ENCODE results near the gene RDM1. TPM values are rescaled to one million over a fixed set of nuclear protein-coding genes. Genes with fewer than 3 reads are reported as not detected.

RDM1 gene
- total RNA-seq, 1 donor from 2014 or later = 4.2 TPM

- no peaks in the 10 kb centered on the region for H3K27me3 Mint-ChIP-seq
These were observed 17.0 kb downstream of the RDM1 start for GRCh38 chr17:35913609-35914008.

DNA sequence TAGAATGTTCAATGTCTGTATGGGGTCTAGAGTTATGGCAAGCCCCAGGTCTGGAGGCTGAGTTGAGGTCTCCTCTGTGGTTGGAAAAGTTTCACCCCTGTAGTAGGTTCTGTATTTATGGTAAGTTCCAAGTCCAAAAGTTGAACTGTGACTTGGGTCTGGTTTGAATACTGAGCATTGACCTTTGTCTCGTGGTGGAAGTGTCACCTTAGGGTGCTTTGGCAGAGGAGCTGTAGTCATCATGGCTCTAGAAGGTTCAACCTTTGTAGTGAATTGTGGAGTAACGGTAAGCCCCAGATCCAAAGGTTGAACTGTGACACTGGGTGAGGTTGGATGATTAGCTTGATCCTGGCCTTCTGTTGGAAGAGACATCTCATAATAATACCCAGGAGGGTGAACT, 17.6 kb downstream of the RDM1 start:
- Mint-ChIP-seq H3K4me3 (ENCODE audit: low read depth) (no peak overlapping the region), H3K9me3 (ENCODE audit: low read depth) (peaks cover 8% of the 10 kb centered on the region), H3K4me1 (ENCODE audit: low read depth) (no peaks in the 10 kb centered on the region), H3K27me3 (peaks cover 2% of the 10 kb centered on the region), H3K27ac (no peak overlapping the region), H3K36me3 (ENCODE audit: insufficient read depth) (peaks cover 2% of the 10 kb centered on the region)
- DNase-seq (ENCODE audit: low spot score, unreplicated experiment) = no peak
- TF ChIP-seq, protein P1, sequence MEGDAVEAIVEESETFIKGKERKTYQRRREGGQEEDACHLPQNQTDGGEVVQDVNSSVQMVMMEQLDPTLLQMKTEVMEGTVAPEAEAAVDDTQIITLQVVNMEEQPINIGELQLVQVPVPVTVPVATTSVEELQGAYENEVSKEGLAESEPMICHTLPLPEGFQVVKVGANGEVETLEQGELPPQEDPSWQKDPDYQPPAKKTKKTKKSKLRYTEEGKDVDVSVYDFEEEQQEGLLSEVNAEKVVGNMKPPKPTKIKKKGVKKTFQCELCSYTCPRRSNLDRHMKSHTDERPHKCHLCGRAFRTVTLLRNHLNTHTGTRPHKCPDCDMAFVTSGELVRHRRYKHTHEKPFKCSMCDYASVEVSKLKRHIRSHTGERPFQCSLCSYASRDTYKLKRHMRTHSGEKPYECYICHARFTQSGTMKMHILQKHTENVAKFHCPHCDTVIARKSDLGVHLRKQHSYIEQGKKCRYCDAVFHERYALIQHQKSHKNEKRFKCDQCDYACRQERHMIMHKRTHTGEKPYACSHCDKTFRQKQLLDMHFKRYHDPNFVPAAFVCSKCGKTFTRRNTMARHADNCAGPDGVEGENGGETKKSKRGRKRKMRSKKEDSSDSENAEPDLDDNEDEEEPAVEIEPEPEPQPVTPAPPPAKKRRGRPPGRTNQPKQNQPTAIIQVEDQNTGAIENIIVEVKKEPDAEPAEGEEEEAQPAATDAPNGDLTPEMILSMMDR (IDR thresholded peaks at IDR 0.05; ENCODE audit: unreplicated experiment) = no peak

More at GRCh38 chr17:35913609-35914008, 17.0 kb downstream of the RDM1 start:
- H3K4me3 Mint-ChIP-seq (ENCODE audit: low read depth) = no peak overlapping the region
- TF ChIP-seq, protein P1 (IDR thresholded peaks at IDR 0.05; ENCODE audit: unreplicated experiment) = no peak
- peaks cover 8% of the 10 kb centered on the region for H3K9me3 Mint-ChIP-seq (ENCODE audit: low read depth)
- DNase-seq (ENCODE audit: low spot score, unreplicated experiment) = no peak
- no peak overlapping the region for H3K27ac Mint-ChIP-seq
- no peaks in the 10 kb centered on the region for H3K4me1 Mint-ChIP-seq (ENCODE audit: low read depth)
- peaks cover 2% of the 10 kb centered on the region for H3K36me3 Mint-ChIP-seq (ENCODE audit: insufficient read depth)

DNA sequence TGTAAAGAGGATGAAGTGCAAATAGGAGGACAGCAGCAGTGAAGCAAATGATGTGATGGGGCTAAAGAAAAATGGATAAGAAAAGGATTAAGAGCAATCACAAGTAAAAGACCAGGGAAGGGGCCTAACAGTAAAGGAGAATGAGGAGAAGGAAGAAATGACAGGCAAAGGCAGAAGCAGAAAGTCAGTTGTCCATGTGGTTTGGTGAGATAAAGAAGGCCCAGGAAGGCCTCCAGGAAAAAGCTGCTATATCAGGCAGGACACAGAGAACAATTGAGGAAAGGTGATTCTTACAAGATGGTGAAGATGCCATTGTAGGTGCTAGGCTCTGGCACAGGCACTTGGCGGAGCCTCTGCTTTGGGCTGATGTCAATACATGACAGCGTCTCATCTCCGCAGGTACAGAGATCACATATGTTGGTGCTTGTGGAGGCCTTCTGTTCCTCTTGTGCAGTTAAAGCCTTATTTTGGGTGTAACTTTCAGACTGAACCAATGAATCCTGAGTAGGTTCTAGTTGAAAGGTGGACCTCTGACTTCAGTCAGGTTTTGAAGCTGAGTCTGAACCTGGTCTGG, 18.1 kb downstream of the RDM1 start:
- DNase-seq (ENCODE audit: low spot score, unreplicated experiment) = no peak
- Mint-ChIP-seq H3K27me3 (peaks cover 3% of the 10 kb centered on the region), H3K27ac (no peak overlapping the region), H3K4me3 (ENCODE audit: low read depth) (no peak overlapping the region), H3K36me3 (ENCODE audit: insufficient read depth) (no peaks in the 10 kb centered on the region), H3K9me3 (ENCODE audit: low read depth) (peaks cover 8% of the 10 kb centered on the region), H3K4me1 (ENCODE audit: low read depth) (no peaks in the 10 kb centered on the region)
- TF ChIP-seq, protein P1 (IDR thresholded peaks at IDR 0.05; ENCODE audit: unreplicated experiment) = no peak

DNA sequence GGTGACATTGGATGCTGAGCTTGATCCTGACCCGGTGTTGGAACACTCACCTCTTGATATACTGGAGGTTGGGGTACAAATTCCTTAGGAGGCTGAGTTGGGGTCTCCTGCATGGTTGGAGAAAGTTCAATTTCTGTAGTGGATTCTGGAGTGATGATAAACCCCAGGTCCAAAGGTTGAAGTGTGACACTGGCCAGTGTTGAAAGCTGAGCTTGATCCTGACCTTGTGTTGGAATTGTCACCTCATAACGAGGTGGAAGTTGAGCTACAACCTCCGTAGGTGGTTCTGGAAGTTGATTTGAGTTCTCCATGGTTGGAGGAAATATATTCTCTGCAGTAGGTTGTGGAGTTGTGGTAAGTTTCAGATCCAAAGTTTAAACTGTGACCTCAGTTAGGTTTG, 21.2 kb downstream of the RDM1 start:
- TF ChIP-seq, protein P1 (IDR thresholded peaks at IDR 0.05; ENCODE audit: unreplicated experiment) = no peak
- DNase-seq (ENCODE audit: low spot score, unreplicated experiment) = no peak
- H3K4me3 Mint-ChIP-seq (ENCODE audit: low read depth) = no peak overlapping the region
- H3K36me3 Mint-ChIP-seq (ENCODE audit: insufficient read depth) = no peaks in the 10 kb centered on the region
- peaks cover 3% of the 10 kb centered on the region for H3K9me3 Mint-ChIP-seq (ENCODE audit: low read depth)
- H3K4me1 Mint-ChIP-seq (ENCODE audit: low read depth) = no peaks in the 10 kb centered on the region
- H3K27me3 Mint-ChIP-seq = peaks cover 3% of the 10 kb centered on the region
- no peak overlapping the region for H3K27ac Mint-ChIP-seq

DNA sequence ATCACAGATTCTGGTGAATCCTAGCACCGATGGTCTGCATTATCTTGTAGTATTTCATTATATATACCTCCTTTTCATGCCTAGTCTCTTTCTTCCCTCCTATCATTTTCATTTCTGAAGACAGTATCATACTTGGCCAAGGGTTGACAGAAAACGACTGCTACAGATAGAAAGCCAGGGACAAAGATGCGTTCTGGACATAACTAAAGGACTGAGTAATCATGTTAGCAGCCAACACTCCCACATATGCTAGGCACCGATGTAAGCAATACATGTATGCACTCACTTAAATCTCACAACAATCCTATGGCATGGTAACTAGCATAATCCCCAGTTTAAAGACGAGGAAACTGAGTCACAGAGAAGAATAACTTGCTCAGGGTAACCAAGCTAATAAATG, 22.9 kb downstream of the RDM1 start:
- H3K9me3 Mint-ChIP-seq (ENCODE audit: low read depth) = peaks cover 3% of the 10 kb centered on the region
- H3K27me3 Mint-ChIP-seq = peaks cover 3% of the 10 kb centered on the region
- no peaks in the 10 kb centered on the region for H3K4me1 Mint-ChIP-seq (ENCODE audit: low read depth)
- no peak for DNase-seq (ENCODE audit: low spot score, unreplicated experiment)
- H3K36me3 Mint-ChIP-seq (ENCODE audit: insufficient read depth) = no peaks in the 10 kb centered on the region
- no peak overlapping the region for H3K27ac Mint-ChIP-seq
- no peak overlapping the region for H3K4me3 Mint-ChIP-seq (ENCODE audit: low read depth)
- TF ChIP-seq, protein P1 (IDR thresholded peaks at IDR 0.05; ENCODE audit: unreplicated experiment) = no peak
